D721Med (cell line): ENCODE data around the gene ARHGEF7.

Experiments used
- DNase-seq: peaks from one replicate; pipeline ENCODE4 v3.0.0; 2011; ENCODE audit warnings: low spot score; ENCODE audit not compliant: insufficient read length
- FAIRE-seq: peaks from 2 replicates; lab custom pipeline; 2011; peaks lifted over from hg19 to GRCh38; lab: Jason Lieb, UNC
- CTCF ChIP-seq: IDR thresholded peaks from 2 replicates; pipeline ENCODE4 v1.5.1; 2012; ENCODE audit warnings: mild to moderate bottlenecking, control low read depth; ENCODE audit not compliant: insufficient read depth; ENCODE audit errors: missing control alignments

Gene ARHGEF7

GRCh38 chr13:111217641-111218040 lies 102.5 kb downstream of the ARHGEF7 start:
- FAIRE-seq = no peak
- TF ChIP-seq CTCF = no peak
- DNase-seq = no peak

GRCh38 chr13:111219280-111219679 lies 104.2 kb downstream of the ARHGEF7 start:
- TF ChIP-seq CTCF = no peak
- no peak for FAIRE-seq
- no peak for DNase-seq

- TF ChIP-seq CTCF = no peak
- FAIRE-seq = no peak
- DNase-seq = no peak
Measured at GRCh38 chr13:111219950-111220349, 104.8 kb downstream of the ARHGEF7 start.

GRCh38 chr13:111225166-111225565 lies 110.1 kb downstream of the ARHGEF7 start:
- TF ChIP-seq CTCF = no peak
- FAIRE-seq = no peak
- no peak for DNase-seq

GRCh38 chr13:111225810-111226546 lies 110.9 kb downstream of the ARHGEF7 start:
- no peak for TF ChIP-seq CTCF
- DNase-seq (no peak), FAIRE-seq (no peak)

- DNase-seq (no peak), FAIRE-seq (no peak)
- TF ChIP-seq CTCF = no peak
Measured at GRCh38 chr13:111227405-111227804, 112.3 kb downstream of the ARHGEF7 start.
